Prostate gland (tissue), 2 donors: Measurements from ENCODE around the gene CCDC93. TPM values are rescaled to one million over a fixed set of nuclear protein-coding genes. Genes with fewer than 3 reads are reported as not detected.

ENCODE experiments used
- DNase-seq: peaks from one replicate; pipeline ENCODE4 v3.0.0-alpha.2; 2019; ENCODE audit warnings: low spot score
- H3K27ac ChIP-seq, 2 donors: fragments of 200-600 bp; sonication (generic); 2 replicates each; pipeline ENCODE4 v1.5.1; 2017 to 2019
- H3K27me3 ChIP-seq: fragments of 200-600 bp; sonication (generic); replicated peaks from 2 replicates; pipeline ENCODE4 v1.5.1; 2019; ENCODE audit not compliant: insufficient read depth
- H3K36me3 ChIP-seq, 2 donors: fragments of 200-600 bp; sonication (generic); 1 replicate in 1 of 2; 2 replicates in 1 of 2; pipeline versions ENCODE4 v1.5.1 to v1.8.1; 2017 to 2019
- H3K4me1 ChIP-seq: fragments of 200-600 bp; sonication (generic); replicated peaks from 2 replicates; pipeline ENCODE4 v1.5.1; 2019
- H3K4me3 ChIP-seq, 2 donors: fragments of 200-600 bp; sonication (generic); 2 replicates each; pipeline ENCODE4 v1.5.1; 2017 to 2019
- H3K9me3 ChIP-seq: fragments of 200-600 bp; sonication (generic); 2 replicates; pipeline ENCODE4 v1.5.1; 2017
- POLR2A ChIP-seq: fragments of 450-650 bp; IDR thresholded peaks from one replicate; pipeline ENCODE4 v1.6.1; 2016; ENCODE audit warnings: antibody characterized with exemption, mild to moderate bottlenecking
- POLR2AphosphoS5 ChIP-seq: sonication (generic); formaldehyde crosslinking; IDR thresholded peaks from one replicate; pipeline ENCODE4 v1.6.1; 2017; ENCODE audit warnings: antibody characterized with exemption
- WGBS: methylation state at CpG from one replicate; pipeline ENCODE4 v1.1.5; 2018; 5-methylcytosine and 5-hydroxymethylcytosine counted together
- intact Hi-C: fragments of 100-400 bp; cut with DNase I; formaldehyde crosslinking; loops from one replicate; pipeline ENCODE4 v1.14.2; 2022
- total RNA-seq, 2 donors: library from RNA; depleted of rRNA; stranded (reverse); fragments of >200 nt; gene quantifications; one replicate each; pipeline ENCODE4 v1.1.0, GENCODE V29; 2016
- TF ChIP-seq, protein P1 (sequence below), 4 experiments: fragments of 200-600 bp in 2 of 4; fragments of 450-650 bp in 2 of 4; sonication (generic) in 2 of 4; IDR thresholded peaks; 1 replicate in 3 of 4; 2 replicates in 1 of 4; pipeline ENCODE4 v1.5.1; 2016 to 2019; ENCODE audit warnings: antibody characterized with exemption in 4 of 4, mild to moderate bottlenecking in 2 of 4, moderate library complexity in 2 of 4

The CCDC93 gene
- total RNA-seq, 2 donors from 2014 or later = 9.6 to 39.8 TPM

DNA sequence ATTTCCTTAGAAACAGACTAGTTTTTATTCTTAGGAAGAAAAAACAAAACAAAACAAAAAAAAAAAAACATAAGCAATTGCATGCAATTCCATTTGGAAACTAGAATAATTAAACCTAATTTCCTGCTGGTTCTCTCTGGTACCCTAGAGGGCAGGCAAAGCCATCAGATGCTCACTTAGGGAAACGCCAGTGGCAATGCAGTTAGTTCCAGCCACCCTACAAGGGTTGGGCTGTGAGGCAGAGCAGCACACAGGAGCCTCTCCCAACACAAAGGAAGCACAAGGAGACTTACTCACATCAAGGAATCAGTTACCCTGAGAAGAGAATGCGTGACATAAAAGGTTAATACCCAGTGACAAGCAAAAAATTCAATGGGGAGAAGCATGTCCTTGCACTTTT lies 28.8 kb downstream of the CCDC93 start:
- no peaks in the 10 kb centered on the region for H3K27me3 ChIP-seq
- TF ChIP-seq POLR2A = no peak
- no peak for TF ChIP-seq POLR2AphosphoS5
- TF ChIP-seq, protein P1, sequence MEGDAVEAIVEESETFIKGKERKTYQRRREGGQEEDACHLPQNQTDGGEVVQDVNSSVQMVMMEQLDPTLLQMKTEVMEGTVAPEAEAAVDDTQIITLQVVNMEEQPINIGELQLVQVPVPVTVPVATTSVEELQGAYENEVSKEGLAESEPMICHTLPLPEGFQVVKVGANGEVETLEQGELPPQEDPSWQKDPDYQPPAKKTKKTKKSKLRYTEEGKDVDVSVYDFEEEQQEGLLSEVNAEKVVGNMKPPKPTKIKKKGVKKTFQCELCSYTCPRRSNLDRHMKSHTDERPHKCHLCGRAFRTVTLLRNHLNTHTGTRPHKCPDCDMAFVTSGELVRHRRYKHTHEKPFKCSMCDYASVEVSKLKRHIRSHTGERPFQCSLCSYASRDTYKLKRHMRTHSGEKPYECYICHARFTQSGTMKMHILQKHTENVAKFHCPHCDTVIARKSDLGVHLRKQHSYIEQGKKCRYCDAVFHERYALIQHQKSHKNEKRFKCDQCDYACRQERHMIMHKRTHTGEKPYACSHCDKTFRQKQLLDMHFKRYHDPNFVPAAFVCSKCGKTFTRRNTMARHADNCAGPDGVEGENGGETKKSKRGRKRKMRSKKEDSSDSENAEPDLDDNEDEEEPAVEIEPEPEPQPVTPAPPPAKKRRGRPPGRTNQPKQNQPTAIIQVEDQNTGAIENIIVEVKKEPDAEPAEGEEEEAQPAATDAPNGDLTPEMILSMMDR (IDR thresholded peaks at IDR 0.05) = no peak
- no peak overlapping the region for H3K27ac ChIP-seq
- no peaks in the 10 kb centered on the region for H3K9me3 ChIP-seq
- H3K4me1 ChIP-seq = no peaks in the 10 kb centered on the region
- WGBS = 82% methylated on average over 2 of the region's 2 CpGs
- intact Hi-C loops = no loop called here
- DNase-seq = no peak
- H3K36me3 ChIP-seq = no peaks in the 10 kb centered on the region
- no peak overlapping the region for H3K4me3 ChIP-seq

DNA sequence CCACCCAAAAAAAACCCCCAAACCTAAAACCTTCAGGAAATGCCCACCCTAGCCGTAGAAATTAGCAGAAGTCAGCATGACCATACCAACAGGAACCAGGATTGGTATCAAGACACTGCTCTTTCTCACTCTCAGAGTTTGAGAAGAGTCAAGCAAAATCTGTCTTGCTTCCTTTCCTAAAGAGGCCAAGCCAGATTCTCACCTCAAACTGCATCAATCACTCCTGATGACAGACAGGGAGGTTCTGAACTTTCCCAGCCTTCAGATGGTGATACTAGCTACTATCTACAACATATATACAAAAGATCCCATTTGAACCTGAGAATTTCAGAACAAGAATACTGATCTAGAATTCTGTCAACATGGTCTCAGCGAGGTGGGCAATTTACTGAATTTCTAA lies 29.7 kb downstream of the CCDC93 start:
- DNase-seq = no peak
- WGBS = 64% methylated on average over 2 of the region's 2 CpGs
- intact Hi-C loops = no loop called here
- Histone ChIP-seq H3K4me1 (no peaks in the 10 kb centered on the region), H3K9me3 (no peaks in the 10 kb centered on the region), H3K36me3 (no peaks in the 10 kb centered on the region), H3K27me3 (no peaks in the 10 kb centered on the region), H3K27ac (no peak overlapping the region), H3K4me3 (no peak overlapping the region)
- TF ChIP-seq POLR2AphosphoS5 = no peak
- no peak for TF ChIP-seq POLR2A
- TF ChIP-seq, protein P1 (IDR thresholded peaks at IDR 0.05) = no peak

DNA sequence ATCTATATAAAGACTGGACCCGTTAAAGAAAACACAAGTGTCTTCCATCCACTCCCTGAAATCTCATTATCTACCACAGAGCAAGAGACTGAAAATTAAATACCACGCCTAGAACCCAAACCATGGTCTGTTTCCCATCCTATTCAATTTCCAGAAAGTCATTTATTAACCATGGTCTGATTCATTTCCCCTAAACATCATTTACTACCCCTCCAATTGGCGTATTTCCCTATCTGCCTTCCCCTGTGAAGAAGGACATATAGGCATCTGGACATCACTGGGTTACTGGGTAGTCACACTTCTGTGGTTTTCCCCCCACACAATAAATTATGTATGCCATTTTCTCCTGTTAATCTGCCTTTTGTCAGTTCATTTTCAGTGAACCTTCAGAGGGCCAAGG lies 30.8 kb downstream of the CCDC93 start:
- intact Hi-C loops = no loop called here

DNA sequence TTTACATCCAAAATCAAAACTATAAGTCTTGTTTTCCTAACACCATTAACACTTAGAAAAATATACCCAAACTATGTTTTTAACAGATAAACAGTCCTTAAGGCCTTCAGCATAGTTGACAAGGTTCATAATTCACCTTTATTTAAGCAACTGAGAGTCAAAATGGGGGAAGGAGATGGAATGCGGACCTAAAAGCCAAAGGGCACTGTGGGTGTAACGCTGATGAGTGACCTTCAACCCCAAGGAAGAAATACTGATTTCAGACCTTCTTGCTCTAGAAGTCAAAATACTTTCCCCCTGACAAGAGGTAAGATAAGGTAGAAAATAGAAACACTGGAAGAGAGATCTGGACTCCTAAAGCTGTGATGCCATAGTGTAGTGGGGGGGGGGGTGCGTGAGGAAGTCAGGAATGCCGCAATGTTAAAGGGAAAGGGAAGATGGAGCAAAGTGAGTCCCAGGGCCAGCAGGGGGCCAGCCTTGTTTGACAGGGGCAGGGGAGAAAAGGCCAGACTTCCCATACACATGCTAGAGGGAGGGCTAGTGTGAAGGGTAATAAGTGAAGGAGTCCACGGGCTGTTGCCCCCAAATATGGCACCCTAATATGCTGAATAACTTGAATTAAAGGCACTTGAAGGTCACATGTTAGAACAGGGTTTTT lies 31.4 kb downstream of the CCDC93 start:
- Histone ChIP-seq H3K27ac (no peak overlapping the region), H3K9me3 (no peaks in the 10 kb centered on the region), H3K4me3 (no peak overlapping the region), H3K27me3 (no peaks in the 10 kb centered on the region), H3K36me3 (no peaks in the 10 kb centered on the region), H3K4me1 (no peaks in the 10 kb centered on the region)
- 95% methylated on average over 5 of the region's 5 CpGs for WGBS
- intact Hi-C loops = no loop called here
- no peak for DNase-seq
- TF ChIP-seq POLR2AphosphoS5 (no peak), POLR2A (no peak)
- TF ChIP-seq, protein P1 (IDR thresholded peaks at IDR 0.05) = no peak

More for the DNA sequence above, 30.8 kb downstream of the CCDC93 start:
- Histone ChIP-seq H3K27ac (no peak overlapping the region), H3K9me3 (no peaks in the 10 kb centered on the region), H3K27me3 (no peaks in the 10 kb centered on the region), H3K4me1 (no peaks in the 10 kb centered on the region), H3K4me3 (no peak overlapping the region), H3K36me3 (no peaks in the 10 kb centered on the region)
- WGBS = 91% methylated on average over 3 of the region's 3 CpGs
- TF ChIP-seq POLR2AphosphoS5 (no peak), POLR2A (no peak)
- TF ChIP-seq, protein P1 (IDR thresholded peaks at IDR 0.05) = no peak
- no peak for DNase-seq

DNA sequence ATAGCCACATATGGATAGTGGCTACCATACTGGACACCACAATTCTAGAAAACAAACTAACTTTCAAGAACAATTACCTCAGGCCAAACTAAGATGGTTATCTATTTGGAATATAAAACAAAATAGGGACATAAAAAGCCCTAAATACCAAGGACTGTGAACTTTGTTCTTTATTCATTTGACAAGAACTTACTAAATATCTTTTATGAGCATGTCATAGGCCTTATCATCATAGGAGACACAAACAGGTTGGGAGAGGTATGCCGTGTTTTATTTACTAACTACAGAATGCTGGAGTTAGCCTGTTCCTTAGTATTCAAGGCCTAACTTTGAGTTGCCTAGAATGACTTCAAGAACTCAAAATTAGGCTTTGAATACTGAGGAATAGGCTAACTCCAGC lies 32.1 kb downstream of the CCDC93 start:
- Histone ChIP-seq H3K4me1 (no peaks in the 10 kb centered on the region), H3K4me3 (no peak overlapping the region), H3K27ac (no peak overlapping the region), H3K36me3 (no peaks in the 10 kb centered on the region), H3K27me3 (no peaks in the 10 kb centered on the region), H3K9me3 (no peaks in the 10 kb centered on the region)
- TF ChIP-seq POLR2A = no peak
- TF ChIP-seq, protein P1 (IDR thresholded peaks at IDR 0.05) = no peak
- no peak for TF ChIP-seq POLR2AphosphoS5
- no peak for DNase-seq
- intact Hi-C loops = no loop called here
- WGBS = 28% methylated on average over 1 of the region's 1 CpG
